HPDE6-E6E7 (cell line): ENCODE data around the gene SCAPER.

Experiments used
- DNase-seq: peaks from one replicate; pipeline ENCODE4 v3.0.0; 2011; ENCODE audit warnings: missing footprints; ENCODE audit errors: extremely low spot score

Gene SCAPER

GRCh38 chr15:76905013-76905839 is at the start of gene SCAPER:
Gene SCAPER (minus strand): TSS chr15:76905340. CDS start chr15:76883817, 21,523 bp downstream.
- DNase-seq: peak; percentile 94

- DNase-seq: no peak
These were observed 49.6 kb upstream of the SCAPER start for GRCh38 chr15:76954744-76955143.

GRCh38 chr15:76953913-76954312 is 48.8 kb upstream of the SCAPER start:
- no peak for DNase-seq

- no peak for DNase-seq
These were observed 46.1 kb upstream of the SCAPER start for GRCh38 chr15:76951220-76951619.

GRCh38 chr15:76947454-76947853 is 42.3 kb upstream of the SCAPER start:
- no peak for DNase-seq

- no peak for DNase-seq
These were observed 40.5 kb upstream of the SCAPER start for GRCh38 chr15:76945494-76946093.

- no peak for DNase-seq
These were observed 37.2 kb upstream of the SCAPER start for GRCh38 chr15:76942331-76942730.

GRCh38 chr15:76941636-76942035 is 36.5 kb upstream of the SCAPER start:
- DNase-seq: no peak

GRCh38 chr15:76939715-76940114 is 34.6 kb upstream of the SCAPER start:
- DNase-seq: no peak

- no peak for DNase-seq
These were observed 33.6 kb upstream of the SCAPER start for GRCh38 chr15:76938752-76939151.

- DNase-seq: no peak
These were observed 31.5 kb upstream of the SCAPER start for GRCh38 chr15:76936671-76937070.

- DNase-seq: no peak
These were observed 30.5 kb upstream of the SCAPER start for GRCh38 chr15:76935620-76936019.

- DNase-seq: no peak
These were observed 27.2 kb upstream of the SCAPER start for GRCh38 chr15:76932135-76932966.

- peak; percentile 84 for DNase-seq
These were observed 26.4 kb upstream of the SCAPER start, which contains the start of gene RCN2 for GRCh38 chr15:76931397-76932134. Gene RCN2 (plus strand): TSS chr15:76931749. CDS start chr15:76931842, 93 bp downstream.

GRCh38 chr15:76930831-76931396 is 25.8 kb upstream of the SCAPER start:
- DNase-seq: no peak

- DNase-seq: no peak
These were observed 24.0 kb upstream of the SCAPER start for GRCh38 chr15:76929011-76929760.

- no peak for DNase-seq
These were observed 23.1 kb upstream of the SCAPER start for GRCh38 chr15:76928201-76928600.

GRCh38 chr15:76916369-76916768 is 11.2 kb upstream of the SCAPER start:
- DNase-seq: no peak

- no peak for DNase-seq
These were observed 8.6 kb upstream of the SCAPER start for GRCh38 chr15:76913737-76914136.

GRCh38 chr15:76912430-76912829 is 7.3 kb upstream of the SCAPER start:
- DNase-seq: no peak
